ENCODE results near the gene ENPP3. TPM values are rescaled to one million over a fixed set of nuclear protein-coding genes. Genes with fewer than 3 reads are reported as not detected.
A peak's percentile ranks its signal among the peaks of the same experiment; 100 is the strongest.

ENPP3 gene
- total RNA-seq, 2 donors from 2014 or later, result 2.2 to 25.0 TPM

DNA sequence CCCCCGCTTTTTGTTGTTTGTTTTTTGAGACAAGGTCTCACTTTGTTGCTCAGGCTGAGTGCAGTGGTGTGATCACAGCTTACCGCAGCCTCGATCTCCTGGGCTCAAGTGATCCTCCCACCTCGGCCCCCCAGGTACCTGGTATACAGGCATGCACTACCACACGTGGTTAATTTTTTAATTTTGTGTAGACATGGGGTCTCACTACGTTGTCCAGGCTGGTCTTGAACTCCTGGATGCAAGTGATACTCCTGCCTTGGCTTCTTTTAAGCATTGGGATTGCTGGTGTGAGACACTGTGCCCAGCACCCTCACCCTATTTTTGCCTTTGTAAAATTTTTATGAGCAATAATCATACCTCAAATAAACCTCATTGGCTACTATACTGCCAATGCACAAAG lies 5.5 kb downstream of the ENPP3 start:
- intact Hi-C loops (cut with DNase I), result no loop called here
- TF ChIP-seq POLR2A (IDR thresholded peaks at IDR 0.05) (no peak), CTCF (IDR thresholded peaks at IDR 0.05) (no peak), POLR2AphosphoS5 (IDR thresholded peaks at IDR 0.05) (no peak)
- no peak overlapping the region for H3K27ac ChIP-seq
- 87% methylated on average over 6 of the region's 6 CpGs for WGBS
- no peak overlapping the region for H3K4me3 ChIP-seq
- no peaks in the 10 kb centered on the region for H3K4me1 ChIP-seq (replicated peaks)
- H3K27me3 ChIP-seq (replicated peaks; ENCODE audit: insufficient read depth), result no peaks in the 10 kb centered on the region
- no peak for DNase-seq (ENCODE audit: low spot score)
- no peaks in the 10 kb centered on the region for H3K36me3 ChIP-seq
- no peaks in the 10 kb centered on the region for H3K9me3 ChIP-seq

DNA sequence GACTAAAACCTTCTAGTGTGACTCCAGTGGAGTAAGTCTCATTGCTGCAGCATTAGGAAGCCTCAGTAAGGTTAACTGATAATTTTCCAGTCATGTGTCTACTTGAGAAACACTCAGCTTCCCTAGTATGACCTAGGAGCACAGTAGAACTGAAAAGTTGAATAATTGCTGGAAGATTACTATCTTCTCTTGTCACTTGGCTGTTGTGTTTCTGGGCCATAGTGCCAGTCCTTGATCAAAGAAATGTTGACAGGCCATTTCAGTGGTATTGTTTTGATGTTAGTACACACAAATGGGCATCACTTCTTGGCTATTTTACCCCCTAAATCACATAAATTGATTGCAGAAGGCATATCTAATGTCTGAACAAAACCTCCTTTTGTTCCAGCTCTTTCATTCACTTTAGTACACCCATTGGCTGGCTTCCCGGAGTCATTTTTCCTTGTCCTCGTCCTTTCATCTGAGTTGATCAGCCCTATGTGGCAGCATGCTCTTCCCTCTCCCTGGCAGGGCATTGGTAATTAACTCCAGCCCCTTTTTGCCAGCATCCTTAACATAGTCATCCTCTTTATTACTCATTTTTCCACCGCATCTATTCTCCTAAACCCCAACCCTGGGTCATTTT lies 6.0 kb downstream of the ENPP3 start:
- no peaks in the 10 kb centered on the region for H3K4me1 ChIP-seq (replicated peaks)
- H3K4me3 ChIP-seq, result no peak overlapping the region
- H3K9me3 ChIP-seq, result no peaks in the 10 kb centered on the region
- TF ChIP-seq POLR2A (IDR thresholded peaks at IDR 0.05), result no peak
- TF ChIP-seq POLR2AphosphoS5 (IDR thresholded peaks at IDR 0.05), result no peak
- TF ChIP-seq CTCF (IDR thresholded peaks at IDR 0.05), result no peak
- DNase-seq (ENCODE audit: low spot score), result peak; percentile 67
- no peak overlapping the region for H3K27ac ChIP-seq
- H3K36me3 ChIP-seq, result no peaks in the 10 kb centered on the region
- no peaks in the 10 kb centered on the region for H3K27me3 ChIP-seq (replicated peaks; ENCODE audit: insufficient read depth)
- 25% methylated on average over 3 of the region's 3 CpGs for WGBS
- intact Hi-C loops (cut with DNase I), result no loop called here

- Histone ChIP-seq H3K4me1 (replicated peaks) (no peaks in the 10 kb centered on the region), H3K4me3 (no peak overlapping the region), H3K9me3 (no peaks in the 10 kb centered on the region), H3K27ac (no peak overlapping the region), H3K27me3 (replicated peaks; ENCODE audit: insufficient read depth) (no peaks in the 10 kb centered on the region), H3K36me3 (no peaks in the 10 kb centered on the region)
- TF ChIP-seq CTCF (IDR thresholded peaks at IDR 0.05), result no peak
- TF ChIP-seq POLR2AphosphoS5 (IDR thresholded peaks at IDR 0.05), result no peak
- TF ChIP-seq POLR2A (IDR thresholded peaks at IDR 0.05), result no peak
- intact Hi-C loops (cut with DNase I), result no loop called here
- whole genome bisulfite sequencing, result 69% methylated on average over 2 of the region's 2 CpGs
- no peak for DNase-seq (ENCODE audit: low spot score)
Measured at GRCh38 chr6:131643855-131644460, 6.9 kb downstream of the ENPP3 start.

DNA sequence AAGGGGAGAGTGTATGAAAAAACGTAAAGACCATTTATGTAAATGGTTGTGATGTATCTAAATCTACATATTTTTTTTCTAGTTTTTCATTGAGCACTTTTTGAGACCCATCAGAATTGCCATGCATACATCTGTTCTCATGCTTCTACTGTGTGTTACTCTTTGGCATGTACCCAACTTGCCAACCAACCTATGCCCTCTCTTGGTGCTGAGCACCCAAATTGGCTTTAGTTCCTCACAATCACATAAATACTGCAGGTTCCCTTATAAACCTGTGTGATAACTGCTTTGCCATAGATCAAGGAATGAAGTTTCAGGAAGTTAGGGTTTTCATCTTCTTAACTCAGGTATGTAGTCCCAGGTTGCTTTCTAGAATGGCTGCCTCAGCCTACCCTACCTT lies 7.8 kb downstream of the ENPP3 start:
- Histone ChIP-seq H3K9me3 (no peaks in the 10 kb centered on the region), H3K4me1 (replicated peaks) (peaks cover 2% of the 10 kb centered on the region), H3K4me3 (no peak overlapping the region), H3K36me3 (no peaks in the 10 kb centered on the region), H3K27ac (no peak overlapping the region), H3K27me3 (replicated peaks; ENCODE audit: insufficient read depth) (no peaks in the 10 kb centered on the region)
- 90% methylated on average over 1 of the region's 1 CpG for WGBS
- intact Hi-C loops (cut with DNase I), result no loop called here
- TF ChIP-seq CTCF (IDR thresholded peaks at IDR 0.05), result no peak
- TF ChIP-seq POLR2AphosphoS5 (IDR thresholded peaks at IDR 0.05), result no peak
- no peak for TF ChIP-seq POLR2A (IDR thresholded peaks at IDR 0.05)
- DNase-seq (ENCODE audit: low spot score), result no peak

- TF ChIP-seq POLR2A (IDR thresholded peaks at IDR 0.05) (no peak), POLR2AphosphoS5 (IDR thresholded peaks at IDR 0.05) (no peak), CTCF (IDR thresholded peaks at IDR 0.05) (no peak)
- intact Hi-C loops (cut with DNase I), result no loop called here
- whole genome bisulfite sequencing, result 94% methylated on average over 2 of the region's 2 CpGs
Measured at GRCh38 chr6:131645846-131646245, 8.7 kb downstream of the ENPP3 start.

More at GRCh38 chr6:131645846-131646245, 8.7 kb downstream of the ENPP3 start:
- Histone ChIP-seq H3K4me1 (replicated peaks) (peaks cover 2% of the 10 kb centered on the region), H3K27me3 (replicated peaks; ENCODE audit: insufficient read depth) (no peaks in the 10 kb centered on the region), H3K9me3 (no peaks in the 10 kb centered on the region), H3K36me3 (no peaks in the 10 kb centered on the region), H3K4me3 (no peak overlapping the region), H3K27ac (no peak overlapping the region)
- DNase-seq (ENCODE audit: low spot score), result no peak
